Medulla oblongata (tissue), 1 donor: ENCODE results near the gene CRACR2A.

Experiments used
- DNase-seq: peaks from one replicate; pipeline ENCODE4 v3.0.0-alpha.2; 2015; ENCODE audit errors: extremely low spot score

The CRACR2A gene

GRCh38 chr12:3571323-3571722, 181.6 kb downstream of the CRACR2A start:
- DNase-seq = no peak

- no peak for DNase-seq
Measured at GRCh38 chr12:3568695-3569094, 184.2 kb downstream of the CRACR2A start.

- DNase-seq = no peak
Measured at GRCh38 chr12:3565985-3566384, 186.9 kb downstream of the CRACR2A start.
